Calu3 (cell line): ENCODE data around the gene SERPINB1. TPM values are rescaled to one million over a fixed set of nuclear protein-coding genes. Genes with fewer than 3 reads are reported as not detected.

ENCODE experiments used
- BruUV-seq: library from RNA; stranded (reverse); fragments of 400-500 nt; replicated peaks from 2 replicates; lab custom pipeline; 2021; lab: Mats Ljungman, UMichigan
- CTCF ChIA-PET: fragments of 300-600 bp; sonication (Branson Sonifier 250); formaldehyde crosslinking; loops from one replicate; lab custom pipeline; 2022; ENCODE audit warnings: antibody characterized with exemption; lab: Charles Lee
- DNase-seq: peaks from one replicate; pipeline ENCODE4 v3.0.0; 2022
- H3K27ac Mint-ChIP-seq: one replicate; pipeline ENCODE4 v1.8.0; 2022; ENCODE audit warnings: mixed read lengths; ENCODE audit not compliant: unreplicated experiment
- H3K27me3 Mint-ChIP-seq: one replicate; pipeline ENCODE4 v1.8.0; 2022; ENCODE audit warnings: mixed read lengths; ENCODE audit not compliant: unreplicated experiment
- H3K36me3 Mint-ChIP-seq: one replicate; pipeline ENCODE4 v1.8.0; 2022; ENCODE audit warnings: mild to moderate bottlenecking, moderate library complexity, mixed read lengths; ENCODE audit not compliant: insufficient read depth, unreplicated experiment
- H3K4me1 Mint-ChIP-seq: one replicate; pipeline ENCODE4 v1.8.0; 2022; ENCODE audit warnings: mild to moderate bottlenecking, low read depth, mixed read lengths; ENCODE audit not compliant: unreplicated experiment
- H3K4me3 Mint-ChIP-seq: one replicate; pipeline ENCODE4 v1.8.0; 2022; ENCODE audit warnings: mild to moderate bottlenecking, low read depth, moderate library complexity, mixed read lengths; ENCODE audit not compliant: unreplicated experiment
- H3K9me3 Mint-ChIP-seq: one replicate; pipeline ENCODE4 v1.8.0; 2022; ENCODE audit warnings: low read depth, mixed read lengths; ENCODE audit not compliant: unreplicated experiment
- CTCF ChIP-seq: fragments of 200-600 bp; IDR thresholded peaks from one replicate; pipeline ENCODE4 v1.8.0; 2022; ENCODE audit warnings: antibody characterized with exemption; ENCODE audit not compliant: unreplicated experiment
- intact Hi-C: fragments of 100-400 bp; cut with micrococcal nuclease; formaldehyde crosslinking; loops from one replicate; pipeline ENCODE4 v1.10.0; 2022; ENCODE audit not compliant: unreplicated experiment
- total RNA-seq: library from RNA; stranded (reverse); gene quantifications from 2 replicates; pipeline ENCODE4 v1.2.3, GENCODE V29; 2022

SERPINB1 gene
- total RNA-seq, 1 experiment from 2014 or later = 56.3 TPM

- intact Hi-C loops = no loop called here
- Mint-ChIP-seq H3K27ac (no peak overlapping the region), H3K9me3 (no peaks in the 10 kb centered on the region), H3K36me3 (peaks cover 6% of the 10 kb centered on the region), H3K4me1 (peaks cover 14% of the 10 kb centered on the region), H3K27me3 (no peaks in the 10 kb centered on the region), H3K4me3 (no peak overlapping the region)
- CTCF ChIA-PET = no interaction called here
- no peak for DNase-seq
- no peak for TF ChIP-seq CTCF
- BruUV-seq = no TSS peak
Measured at GRCh38 chr6:2868637-2869036, 27.0 kb upstream of the SERPINB1 start.

GRCh38 chr6:2866171-2866846 lies 24.6 kb upstream of the SERPINB1 start:
- intact Hi-C loops = no loop called here
- H3K4me3 Mint-ChIP-seq = peak overlapping the region; percentile 47

GRCh38 chr6:2865694-2866151 lies 24.1 kb upstream of the SERPINB1 start:
- BruUV-seq = TSS peak; percentile 76
- CTCF ChIA-PET = interaction anchor here (0.6 to 1.9 kb wide), 2 partner anchors 11 to 291 kb away, joined by 3 to 11 read pairs; partner anchors contain the start of gene TUBB2A
- no peak for TF ChIP-seq CTCF
- intact Hi-C loops = no loop called here
- H3K36me3 Mint-ChIP-seq = peaks cover 6% of the 10 kb centered on the region
- no peaks in the 10 kb centered on the region for H3K27me3 Mint-ChIP-seq
- H3K4me3 Mint-ChIP-seq = peak overlapping the region; percentile 47
- H3K4me1 Mint-ChIP-seq = peaks cover 14% of the 10 kb centered on the region
- DNase-seq = no peak
- peak overlapping the region; percentile 86 for H3K27ac Mint-ChIP-seq
- peaks cover 3% of the 10 kb centered on the region for H3K9me3 Mint-ChIP-seq

More at GRCh38 chr6:2866171-2866846, 24.6 kb upstream of the SERPINB1 start:
- CTCF ChIA-PET = interaction anchor here (0.8 to 1.9 kb wide), 2 partner anchors 11 to 75 kb away, joined by 3 to 11 read pairs; no protein-coding TSS in a partner anchor
- Mint-ChIP-seq H3K9me3 (no peaks in the 10 kb centered on the region), H3K36me3 (peaks cover 6% of the 10 kb centered on the region), H3K27me3 (no peaks in the 10 kb centered on the region), H3K27ac (peak overlapping the region; percentile 86), H3K4me1 (peaks cover 14% of the 10 kb centered on the region)
- DNase-seq = no peak
- no peak for TF ChIP-seq CTCF
- BruUV-seq = no TSS peak

GRCh38 chr6:2865270-2865669 lies 23.6 kb upstream of the SERPINB1 start:
- H3K27ac Mint-ChIP-seq = peak overlapping the region; percentile 86
- no peak for DNase-seq
- peaks cover 6% of the 10 kb centered on the region for H3K36me3 Mint-ChIP-seq
- no peak for TF ChIP-seq CTCF
- CTCF ChIA-PET = interaction anchor here (0.6 to 1.9 kb wide), 2 partner anchors 12 to 292 kb away, joined by 3 to 11 read pairs; partner anchors contain the start of gene TUBB2A
- intact Hi-C loops = no loop called here
- H3K9me3 Mint-ChIP-seq = peaks cover 3% of the 10 kb centered on the region
- H3K4me1 Mint-ChIP-seq = peaks cover 14% of the 10 kb centered on the region
- H3K4me3 Mint-ChIP-seq = peak overlapping the region; percentile 47
- no TSS peak for BruUV-seq
- no peaks in the 10 kb centered on the region for H3K27me3 Mint-ChIP-seq
